ENCODE data around the gene PIP5K1A. TPM values are rescaled to one million over a fixed set of nuclear protein-coding genes. Genes with fewer than 3 reads are reported as not detected.

PIP5K1A gene
- total and polyA plus RNA-seq, 4 donors = 4.0 to 32.0 (median 13.6) TPM

DNA sequence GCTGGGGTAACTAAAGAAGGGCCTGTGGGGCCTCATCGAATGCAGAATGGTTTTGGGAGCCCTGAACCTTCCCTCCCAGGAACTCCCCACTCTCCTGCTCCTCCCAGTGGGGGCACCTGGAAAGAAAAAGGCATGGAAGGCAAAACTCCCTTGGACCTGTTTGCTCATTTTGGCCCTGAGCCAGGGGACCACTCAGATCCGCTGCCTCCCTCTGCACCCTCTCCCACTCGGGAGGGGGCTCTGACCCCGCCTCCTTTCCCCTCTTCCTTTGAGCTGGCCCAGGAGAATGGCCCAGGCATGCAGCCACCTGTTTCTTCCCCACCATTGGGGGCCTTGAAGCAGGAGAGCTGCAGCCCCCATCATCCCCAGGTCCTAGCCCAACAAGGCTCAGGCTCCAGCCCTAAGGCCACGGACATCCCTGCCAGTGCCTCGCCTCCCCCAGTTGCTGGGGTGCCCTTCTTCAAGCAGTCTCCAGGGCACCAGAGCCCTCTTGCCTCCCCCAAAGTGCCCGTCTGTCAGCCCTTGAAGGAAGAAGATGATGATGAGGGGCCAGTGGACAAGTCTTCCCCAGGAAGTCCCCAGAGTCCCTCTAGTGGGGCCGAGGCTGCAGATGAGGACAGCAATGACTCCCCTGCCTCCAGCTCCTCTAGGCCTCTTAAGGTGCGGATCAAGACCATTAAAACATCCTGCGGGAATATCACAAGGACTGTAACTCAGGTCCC, 88.4 kb downstream of the PIP5K1A start:
- Histone ChIP-seq H3K9ac (ENCODE audit: low read depth in 1 of 2, low read length in 2 of 2) (no peak overlapping the region), H3K4me1 (ENCODE audit: control insufficient read depth in 4 of 4, insufficient read depth in 4 of 4, low read length in 3 of 4) (peaks cover 0 to 12% (median 4%) of the 10 kb centered on the region in 4 donors), H3K27ac (ENCODE audit: low read depth in 1 of 2, low read length in 2 of 2) (no peak overlapping the region), H3K36me3 (ENCODE audit: control insufficient read depth in 4 of 4, insufficient read depth in 3 of 4, low read depth in 1 of 4, low read length in 3 of 4) (peaks cover 18 to 52% (median 28%) of the 10 kb centered on the region in 4 donors), H3K9me3 (ENCODE audit: control insufficient read depth in 4 of 4, low read length in 3 of 4) (no peaks in the 10 kb centered on the region), H3K27me3 (ENCODE audit: control insufficient read depth in 4 of 4, insufficient read depth in 4 of 4, low read length in 3 of 4) (no peaks in the 10 kb centered on the region), H3K4me3 (ENCODE audit: low read depth in 1 of 3, low read length in 3 of 3) (no peak overlapping the region)
- TF ChIP-seq SP1 (IDR thresholded peaks at IDR 0.05) = no peak
- TF ChIP-seq, protein P1, sequence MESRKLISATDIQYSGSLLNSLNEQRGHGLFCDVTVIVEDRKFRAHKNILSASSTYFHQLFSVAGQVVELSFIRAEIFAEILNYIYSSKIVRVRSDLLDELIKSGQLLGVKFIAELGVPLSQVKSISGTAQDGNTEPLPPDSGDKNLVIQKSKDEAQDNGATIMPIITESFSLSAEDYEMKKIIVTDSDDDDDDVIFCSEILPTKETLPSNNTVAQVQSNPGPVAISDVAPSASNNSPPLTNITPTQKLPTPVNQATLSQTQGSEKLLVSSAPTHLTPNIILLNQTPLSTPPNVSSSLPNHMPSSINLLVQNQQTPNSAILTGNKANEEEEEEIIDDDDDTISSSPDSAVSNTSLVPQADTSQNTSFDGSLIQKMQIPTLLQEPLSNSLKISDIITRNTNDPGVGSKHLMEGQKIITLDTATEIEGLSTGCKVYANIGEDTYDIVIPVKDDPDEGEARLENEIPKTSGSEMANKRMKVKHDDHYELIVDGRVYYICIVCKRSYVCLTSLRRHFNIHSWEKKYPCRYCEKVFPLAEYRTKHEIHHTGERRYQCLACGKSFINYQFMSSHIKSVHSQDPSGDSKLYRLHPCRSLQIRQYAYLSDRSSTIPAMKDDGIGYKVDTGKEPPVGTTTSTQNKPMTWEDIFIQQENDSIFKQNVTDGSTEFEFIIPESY (IDR thresholded peaks at IDR 0.05) = no peak
- TF ChIP-seq YY1 (IDR thresholded peaks at IDR 0.05) = no peak
- no peak for TF ChIP-seq GABPA (IDR thresholded peaks at IDR 0.05 in 1 of 2, conservative IDR thresholded peaks at IDR 0.05 in 1 of 2)
- TF ChIP-seq HNF4G (IDR thresholded peaks at IDR 0.05) = no peak
- TF ChIP-seq FOXA2 (IDR thresholded peaks at IDR 0.05) = no peak
- TF ChIP-seq RAD21 (IDR thresholded peaks at IDR 0.05) = no peak
- no peak for TF ChIP-seq REST (IDR thresholded peaks at IDR 0.05)
- TF ChIP-seq RXRA (IDR thresholded peaks at IDR 0.05) = no peak
- TF ChIP-seq NR2F2 (IDR thresholded peaks at IDR 0.05) = no peak
- DNase-seq (ENCODE audit: low spot score) = no peak
- WGBS = 88% methylated on average over 10 of the region's 10 CpGs

- 93% methylated on average over 7 of the region's 7 CpGs for WGBS
- TF ChIP-seq NR2F2 (IDR thresholded peaks at IDR 0.05) (no peak), SP1 (IDR thresholded peaks at IDR 0.05) (no peak), FOXA1 (IDR thresholded peaks at IDR 0.05) (no peak), REST (IDR thresholded peaks at IDR 0.05) (no peak)
- TF ChIP-seq, protein P2, sequence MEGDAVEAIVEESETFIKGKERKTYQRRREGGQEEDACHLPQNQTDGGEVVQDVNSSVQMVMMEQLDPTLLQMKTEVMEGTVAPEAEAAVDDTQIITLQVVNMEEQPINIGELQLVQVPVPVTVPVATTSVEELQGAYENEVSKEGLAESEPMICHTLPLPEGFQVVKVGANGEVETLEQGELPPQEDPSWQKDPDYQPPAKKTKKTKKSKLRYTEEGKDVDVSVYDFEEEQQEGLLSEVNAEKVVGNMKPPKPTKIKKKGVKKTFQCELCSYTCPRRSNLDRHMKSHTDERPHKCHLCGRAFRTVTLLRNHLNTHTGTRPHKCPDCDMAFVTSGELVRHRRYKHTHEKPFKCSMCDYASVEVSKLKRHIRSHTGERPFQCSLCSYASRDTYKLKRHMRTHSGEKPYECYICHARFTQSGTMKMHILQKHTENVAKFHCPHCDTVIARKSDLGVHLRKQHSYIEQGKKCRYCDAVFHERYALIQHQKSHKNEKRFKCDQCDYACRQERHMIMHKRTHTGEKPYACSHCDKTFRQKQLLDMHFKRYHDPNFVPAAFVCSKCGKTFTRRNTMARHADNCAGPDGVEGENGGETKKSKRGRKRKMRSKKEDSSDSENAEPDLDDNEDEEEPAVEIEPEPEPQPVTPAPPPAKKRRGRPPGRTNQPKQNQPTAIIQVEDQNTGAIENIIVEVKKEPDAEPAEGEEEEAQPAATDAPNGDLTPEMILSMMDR (IDR thresholded peaks at IDR 0.05; ENCODE audit: low read depth, low read length, missing input control) = no peak
- Histone ChIP-seq H3K9ac (ENCODE audit: low read depth in 1 of 2, low read length in 2 of 2) (no peak overlapping the region), H3K27ac (ENCODE audit: low read depth in 1 of 2, low read length in 2 of 2) (no peak overlapping the region), H3K4me3 (ENCODE audit: low read depth in 1 of 3, low read length in 3 of 3) (no peak overlapping the region), H3K27me3 (ENCODE audit: control insufficient read depth in 4 of 4, insufficient read depth in 4 of 4, low read length in 3 of 4) (no peaks in the 10 kb centered on the region), H3K36me3 (ENCODE audit: control insufficient read depth in 4 of 4, insufficient read depth in 3 of 4, low read depth in 1 of 4, low read length in 3 of 4) (peaks cover 21 to 58% (median 28%) of the 10 kb centered on the region in 4 donors), H3K9me3 (ENCODE audit: control insufficient read depth in 4 of 4, low read length in 3 of 4) (no peaks in the 10 kb centered on the region), H3K4me1 (ENCODE audit: control insufficient read depth in 4 of 4, insufficient read depth in 4 of 4, low read length in 3 of 4) (peaks cover 0 to 12% (median 4%) of the 10 kb centered on the region in 4 donors)
- DNase-seq (ENCODE audit: low spot score) = no peak
Observed at GRCh38 chr1:151287341-151287699, 89.0 kb downstream of the PIP5K1A start.

Data from liver (tissue), 9 donors.